NCI-H510A (cell line): ENCODE data around the gene RARB.

Experiments
- DNase-seq: peaks from one replicate; lab custom pipeline; 2025; lab: John Stamatoyannopoulos, UW

The RARB gene

GRCh38 chr3:25448750-25449692, 21.0 kb downstream of the RARB start:
- DNase-seq, result no peak

DNA sequence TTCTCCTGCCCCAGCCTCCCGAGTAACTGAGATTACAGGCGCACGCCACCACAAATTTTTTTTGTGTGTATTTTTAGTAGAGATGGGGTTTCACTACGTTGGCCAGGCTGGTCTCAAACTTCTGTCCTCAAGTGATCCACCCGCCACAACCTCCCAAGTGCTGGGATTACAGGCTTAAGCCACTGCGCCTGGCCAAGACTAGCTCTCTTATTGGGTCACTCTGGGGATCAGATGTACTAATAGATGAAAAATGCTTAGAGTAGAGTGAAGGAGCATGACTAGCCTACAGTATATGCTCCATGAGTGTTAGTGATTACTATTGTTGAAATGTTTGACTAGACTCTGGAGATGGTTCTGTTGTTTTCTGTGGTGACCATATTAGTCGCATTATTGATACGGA, 21.8 kb downstream of the RARB start:
- no peak for DNase-seq

DNA sequence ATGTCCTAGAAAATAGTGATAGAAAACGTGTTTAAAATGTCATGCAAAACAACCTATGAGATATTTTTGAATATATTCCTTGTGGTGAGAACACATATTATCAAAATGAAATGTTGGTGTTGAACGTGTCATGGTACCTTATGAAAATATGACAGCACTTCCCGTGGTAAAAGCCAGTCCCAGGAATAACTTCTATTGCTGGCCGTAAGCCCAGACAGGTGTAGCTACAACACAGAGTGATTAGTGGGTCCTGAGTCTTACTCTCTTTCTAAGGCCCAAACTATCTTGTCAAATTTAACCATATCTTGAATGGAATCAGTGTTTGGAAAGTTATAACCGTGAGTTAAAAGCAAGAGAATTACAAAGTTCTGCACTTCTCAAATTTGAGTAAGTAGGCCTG, 24.1 kb downstream of the RARB start:
- DNase-seq, result no peak

DNA sequence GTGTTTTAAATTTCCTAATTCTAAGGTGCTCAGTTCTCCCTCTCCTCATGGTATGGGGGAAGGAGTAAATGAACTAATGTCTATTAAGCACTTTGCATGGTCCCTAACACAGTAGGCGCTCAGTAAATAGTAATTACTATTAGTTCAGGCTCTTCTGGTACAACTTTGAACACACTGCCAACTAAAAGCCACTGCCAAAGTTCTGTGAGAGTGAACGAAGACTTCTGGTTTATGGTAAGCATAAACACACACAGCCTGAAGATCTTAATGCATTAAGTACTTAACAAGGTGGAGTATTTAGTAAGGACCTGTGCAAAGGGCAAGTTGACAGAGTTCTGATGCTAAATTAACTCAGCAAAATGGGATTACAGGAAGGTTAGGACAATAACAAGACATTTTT, 24.7 kb downstream of the RARB start:
- DNase-seq, result no peak

- DNase-seq, result no peak
Observed at GRCh38 chr3:25453619-25454004, 25.5 kb downstream of the RARB start.

DNA sequence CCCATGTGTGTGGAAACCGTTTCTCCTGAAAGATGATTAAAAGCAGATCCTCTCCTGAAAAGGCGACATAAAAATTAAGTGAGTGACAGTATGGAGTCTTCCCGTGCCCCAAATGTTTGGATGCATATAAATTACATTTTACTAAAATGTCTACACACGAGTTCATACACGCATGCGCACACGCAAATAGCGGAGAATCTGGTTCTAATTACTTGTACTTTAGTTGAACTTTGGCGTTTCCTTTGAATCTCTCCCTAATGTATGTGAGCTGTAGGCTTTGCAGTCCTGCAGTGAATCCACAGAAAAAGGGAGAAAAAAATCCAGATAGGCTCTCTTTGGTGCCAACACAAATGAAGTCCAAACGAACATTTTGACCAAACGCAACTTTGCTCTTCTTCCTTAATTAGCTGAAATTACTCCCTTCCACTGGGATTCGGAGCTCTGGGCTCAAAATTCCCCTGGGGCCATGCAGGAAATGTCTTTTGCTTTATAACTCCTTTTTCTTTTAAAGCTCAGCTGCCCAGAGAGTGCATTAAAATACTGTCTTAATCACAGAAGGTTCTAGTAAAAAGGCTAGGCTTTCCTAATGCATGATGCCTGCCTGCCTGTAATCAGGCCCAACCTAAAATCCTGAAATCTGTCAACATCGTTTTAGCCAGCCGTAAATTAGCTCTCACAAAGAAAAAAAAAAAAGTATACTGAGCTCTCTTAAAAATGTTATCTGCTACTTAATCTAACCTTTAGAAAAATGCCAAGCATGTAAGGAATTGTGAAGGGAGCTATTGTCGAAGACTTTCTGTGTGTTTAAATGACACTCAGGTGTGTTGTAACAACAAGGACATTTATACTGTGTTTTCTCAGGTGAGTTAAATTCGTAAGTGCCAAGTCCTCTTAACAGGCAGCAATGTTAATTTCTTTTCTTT, 26.2 kb downstream of the RARB start:
- no peak for DNase-seq

DNA sequence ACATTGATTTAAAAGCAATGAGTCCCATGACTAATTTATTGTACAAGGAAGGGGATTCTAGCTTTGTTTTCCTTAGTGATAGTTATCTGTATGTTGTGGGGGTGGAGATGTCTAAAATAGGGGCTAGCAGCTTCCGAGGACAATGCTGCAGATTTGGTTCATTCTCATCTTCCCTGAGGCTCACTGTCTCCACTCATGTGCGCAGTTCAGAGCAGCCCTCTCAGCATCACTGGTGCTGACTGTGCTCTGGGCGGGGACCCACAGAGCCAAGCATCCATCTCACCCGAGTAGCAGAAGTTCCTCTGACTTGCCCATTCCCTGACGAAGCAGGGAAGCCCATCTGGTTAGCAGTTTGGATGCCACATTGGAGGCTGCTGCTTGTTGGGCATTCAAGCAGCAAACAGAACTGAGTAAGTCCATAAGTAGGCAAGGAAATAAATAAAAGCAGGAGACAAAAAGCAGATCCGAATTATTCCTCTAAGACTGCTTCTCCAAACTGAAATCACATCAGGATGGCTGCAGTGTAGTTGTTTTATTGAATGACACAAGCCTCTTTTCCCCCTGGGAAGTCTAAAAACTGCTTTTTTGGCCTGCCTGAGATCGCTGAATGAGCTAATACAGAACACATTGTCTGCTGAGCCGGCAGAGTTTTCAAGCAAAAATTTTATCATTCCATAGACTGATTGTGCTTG, 27.5 kb downstream of the RARB start:
- no peak for DNase-seq

GRCh38 chr3:25456723-25457670, 28.9 kb downstream of the RARB start:
- no peak for DNase-seq

DNA sequence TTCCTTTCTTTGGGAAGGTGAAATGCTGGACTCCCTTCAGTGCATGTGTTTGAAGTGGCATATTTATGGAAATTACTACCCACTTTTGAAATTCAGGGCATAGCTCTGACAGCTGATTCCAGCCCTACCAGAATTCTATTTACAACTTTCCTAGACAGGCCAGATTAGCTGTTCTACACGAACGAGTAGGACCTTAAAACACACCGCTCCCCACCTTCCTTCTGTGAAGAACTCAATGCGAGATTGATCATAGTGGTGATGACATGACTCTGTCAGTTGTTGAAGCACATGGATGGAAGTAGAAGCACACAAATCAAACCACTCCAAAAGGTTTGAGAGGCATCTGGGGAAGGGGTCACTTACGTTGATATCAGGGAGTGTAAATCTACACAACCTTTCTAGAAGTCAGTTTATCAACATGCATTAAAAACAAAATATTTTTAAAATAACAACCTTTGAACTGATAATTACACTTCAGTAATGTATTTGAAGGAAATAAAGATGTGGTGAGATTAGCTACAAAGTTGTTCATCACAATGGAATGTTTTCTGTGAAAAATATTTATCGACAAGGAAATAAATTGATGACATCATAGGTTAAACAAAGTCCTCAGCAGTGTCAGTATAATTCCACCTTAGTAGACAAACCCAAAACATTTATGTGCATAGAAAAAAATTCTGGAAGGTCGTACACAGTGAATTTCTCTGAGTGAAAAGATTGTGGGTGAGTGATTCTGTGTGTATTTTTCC, 29.8 kb downstream of the RARB start:
- no peak for DNase-seq

DNA sequence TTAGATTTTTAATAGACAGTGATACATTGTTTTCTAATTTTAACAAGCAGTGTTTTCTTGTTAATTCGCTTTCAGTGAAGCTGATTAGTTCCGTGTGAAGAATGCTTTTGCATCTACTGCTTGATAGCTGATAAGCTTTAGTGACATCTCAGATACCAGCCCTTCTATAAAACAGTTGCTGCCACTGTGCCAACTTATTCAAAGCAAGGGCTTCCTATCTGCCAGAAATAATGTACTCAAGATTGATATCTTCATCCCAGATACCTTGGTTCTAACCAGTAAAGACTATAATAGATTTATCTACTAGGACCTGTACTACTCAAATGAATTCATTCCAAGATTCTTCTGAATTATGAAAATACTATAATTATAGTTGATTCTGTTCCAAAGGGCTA, 30.4 kb downstream of the RARB start:
- DNase-seq, result no peak

DNA sequence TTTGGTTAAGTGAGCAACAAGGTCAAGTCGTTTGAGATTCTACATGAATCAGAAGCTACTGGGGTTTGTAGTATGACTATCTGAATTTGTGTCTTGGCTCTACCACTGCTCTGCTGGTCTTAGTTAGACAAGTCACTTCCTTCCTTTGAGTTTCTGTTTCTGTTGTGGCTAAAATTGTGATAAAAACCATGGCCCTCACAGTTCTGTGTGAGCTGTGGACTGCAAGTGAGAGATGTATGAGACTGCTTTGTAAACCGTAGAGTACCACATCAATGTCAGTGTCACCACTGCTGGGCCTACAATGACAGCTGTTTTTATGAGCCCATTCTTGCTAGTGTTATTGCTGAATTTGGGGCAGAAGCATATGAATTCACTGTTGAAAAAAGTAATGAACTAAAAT, 32.7 kb downstream of the RARB start:
- no peak for DNase-seq

DNA sequence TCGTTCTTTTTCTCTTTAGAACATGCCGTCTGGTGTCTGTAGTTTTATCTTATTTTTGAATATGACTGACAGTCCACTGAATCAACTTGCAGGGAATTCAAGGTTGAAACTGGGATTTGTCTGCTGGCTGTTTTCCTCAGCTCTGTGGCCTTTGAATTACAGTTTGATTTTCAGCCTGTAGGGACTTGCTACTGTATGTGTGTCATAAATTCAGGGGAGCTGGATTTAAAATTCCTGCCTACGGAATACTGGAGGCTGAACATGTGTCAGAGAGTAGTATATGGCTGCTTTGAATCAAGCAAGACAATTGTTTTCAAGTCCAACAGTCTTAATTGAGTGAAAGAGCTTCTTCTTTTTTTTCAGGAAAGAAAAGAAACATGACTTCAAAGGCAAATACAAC, 33.9 kb downstream of the RARB start:
- DNase-seq, result no peak

DNA sequence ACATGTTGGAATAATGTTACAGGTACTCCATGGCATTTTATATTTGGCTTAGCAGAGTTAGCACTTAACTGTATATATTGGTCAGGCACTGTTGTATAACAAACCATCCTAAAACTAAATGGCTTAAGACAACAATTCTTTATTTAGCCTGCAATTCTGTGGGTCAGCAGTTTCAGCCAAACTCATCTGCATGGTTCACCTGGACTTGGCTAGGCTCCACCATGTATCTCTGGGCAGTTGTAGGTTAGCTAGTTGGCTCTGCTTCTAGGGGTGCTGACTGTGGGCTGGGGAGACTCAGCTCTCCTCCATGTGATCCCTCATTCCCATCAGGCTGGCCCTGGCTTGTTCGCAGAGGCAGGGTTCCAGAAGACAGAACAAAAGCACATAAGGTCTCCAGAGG, 34.4 kb downstream of the RARB start:
- DNase-seq, result no peak

DNA sequence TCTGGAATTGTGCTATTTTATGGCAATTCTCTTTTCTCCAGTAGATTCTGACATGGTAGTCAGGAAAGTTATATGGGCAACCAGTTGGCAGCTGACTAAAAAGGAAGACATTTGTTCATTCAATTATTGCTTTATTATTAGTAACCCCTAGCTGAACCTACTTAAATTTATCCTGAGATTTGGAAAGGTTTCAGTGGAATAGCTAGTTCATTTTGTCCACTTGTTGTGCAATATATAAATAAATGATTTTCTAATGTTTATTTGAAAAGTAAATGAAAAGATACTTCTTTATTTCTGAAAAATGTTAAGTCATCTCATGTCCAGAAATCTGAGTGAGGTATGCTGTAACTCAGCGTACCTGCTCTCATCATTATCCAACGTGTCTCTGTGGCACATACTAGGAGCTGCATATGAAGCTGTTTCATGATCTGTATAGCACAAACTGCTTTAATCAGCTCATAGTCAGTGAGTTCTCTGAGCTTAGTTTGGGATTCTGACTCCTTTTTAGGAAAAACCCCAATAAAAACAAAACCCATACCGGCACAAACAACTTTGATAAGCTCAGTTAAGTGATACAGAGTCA, 35.9 kb downstream of the RARB start:
- no peak for DNase-seq

DNA sequence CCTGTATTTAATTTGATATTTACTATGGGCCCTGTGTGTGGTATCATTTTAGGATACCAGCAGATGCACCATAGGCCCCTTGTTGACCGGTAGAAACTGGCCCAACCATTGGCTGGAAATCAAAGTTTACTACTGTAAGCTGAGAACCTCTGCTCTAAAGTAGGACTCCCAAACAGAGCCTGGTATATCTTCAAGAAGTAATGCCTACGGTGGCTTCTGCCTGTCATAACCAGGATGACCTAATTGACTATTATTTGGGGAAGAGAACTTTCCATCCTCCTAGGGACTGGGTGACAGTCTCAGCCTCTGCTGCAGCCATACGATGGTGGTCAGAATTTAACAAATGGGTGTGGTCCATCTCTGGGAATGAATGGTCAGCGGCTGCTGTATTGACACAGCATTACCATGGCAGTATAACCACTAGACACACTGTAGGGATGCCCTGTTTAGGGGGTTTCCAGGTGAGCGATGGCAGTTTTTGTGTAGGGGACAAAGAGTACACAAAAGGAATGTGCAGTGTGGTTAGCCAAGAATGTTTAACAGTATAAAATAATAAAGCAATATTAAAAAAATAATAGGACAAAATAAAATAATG, 37.3 kb downstream of the RARB start:
- DNase-seq, result no peak

GRCh38 chr3:25468866-25469319, 40.8 kb downstream of the RARB start:
- no peak for DNase-seq

GRCh38 chr3:25469558-25469957, 41.5 kb downstream of the RARB start:
- no peak for DNase-seq

GRCh38 chr3:25471081-25471768, 43.2 kb downstream of the RARB start:
- DNase-seq, result no peak

GRCh38 chr3:25472153-25472552, 44.1 kb downstream of the RARB start:
- no peak for DNase-seq
